K562 (cell line): ENCODE measurements around the gene ZDHHC6. TPM values are rescaled to one million over a fixed set of nuclear protein-coding genes. Genes with fewer than 3 reads are reported as not detected.

ENCODE experiments used
- ATAC-seq: fragments of 200-7000 bp; cut with Tn5 transposase; 3 replicates; pipeline ENCODE4 v1.9.1; 2020; ENCODE audit warnings: moderate library complexity
- BruUV-seq: library from RNA; stranded (reverse); fragments of 400-500 nt; replicated peaks from 2 replicates; lab custom pipeline; 2021; lab: Mats Ljungman, UMichigan
- CTCF ChIA-PET: fragments of 300-600 bp; formaldehyde crosslinking; extraction: SDS; loops from one replicate; lab custom pipeline; 2021; ENCODE audit warnings: low intra/inter-chr PET ratio; lab: Yijun Ruan, JAX
- POLR2A ChIA-PET: fragments of 300-600, 350-650 bp; sonication (Branson Sonifier 250); formaldehyde crosslinking; extraction: SDS; loops from one replicate; lab custom pipeline; 2021; ENCODE audit warnings: antibody characterized with exemption, inconsistent platforms; lab: Yijun Ruan, JAX
- DNase-seq, 4 experiments: peaks; one replicate each; pipeline versions ENCODE4 v3.0.0 to v3.0.0-alpha.2; 2011 to 2018; ENCODE audit warnings: low spot score in 3 of 4, mixed read lengths in 3 of 4; ENCODE audit errors: extremely low read depth in 1 of 4
- FAIRE-seq: peaks from 2 replicates; lab custom pipeline; 2011; peaks lifted over from hg19 to GRCh38; lab: Jason Lieb, UNC
- H2AFZ ChIP-seq: 2 replicates; pipeline ENCODE4 v1.6.0; 2011; ENCODE audit warnings: low read depth, low read length, control low read depth, inconsistent platforms
- H3K27ac ChIP-seq: fragments of 200-600 bp; 3 replicates; pipeline ENCODE4 v1.8.0; 2011; ENCODE audit warnings: low read depth, mild to moderate bottlenecking, control low read depth, inconsistent platforms, low read length, moderate library complexity, mixed read lengths; ENCODE audit errors: extremely low read depth
- H3K27me3 ChIP-seq, 2 experiments: fragments of 300-600 bp in 1 of 2; 2 replicates in 1 of 2; 3 replicates in 1 of 2; pipeline versions ENCODE4 v1.6.0 to v1.8.0; 2011; ENCODE audit warnings: inconsistent platforms in 2 of 2, low read length in 2 of 2, mild to moderate bottlenecking in 1 of 2, mixed read lengths in 1 of 2, moderate library complexity in 1 of 2; ENCODE audit not compliant: control insufficient read depth in 2 of 2, insufficient read depth in 2 of 2
- H3K36me3 ChIP-seq: fragments of 300-600 bp; 3 replicates; pipeline ENCODE4 v1.8.0; 2011; ENCODE audit warnings: mild to moderate bottlenecking, low read length, inconsistent platforms; ENCODE audit not compliant: control insufficient read depth, insufficient read depth
- H3K4me1 ChIP-seq, 2 experiments: fragments of 200-600 bp in 1 of 2; replicated peaks in 1 of 2; 2 replicates in 1 of 2; 3 replicates in 1 of 2; pipeline versions ENCODE4 v1.5.1 to v1.8.0; 2011; ENCODE audit warnings: inconsistent platforms in 2 of 2, low read length in 2 of 2, mild to moderate bottlenecking in 1 of 2, mixed read lengths in 1 of 2, moderate library complexity in 1 of 2; ENCODE audit not compliant: control insufficient read depth in 2 of 2, insufficient read depth in 2 of 2
- H3K4me2 ChIP-seq: 2 replicates; pipeline ENCODE4 v1.6.1; 2011; ENCODE audit warnings: low read length, control low read depth, inconsistent platforms, mixed read lengths; ENCODE audit not compliant: insufficient read depth
- H3K4me3 ChIP-seq: fragments of 200-600 bp; sonication (generic), shearing (Covaris generic); 2 replicates; pipeline ENCODE4 v1.5.1; 2016; ENCODE audit warnings: control low read depth, inconsistent platforms
- H3K79me2 ChIP-seq: fragments of 200-600 bp; 3 replicates; pipeline ENCODE4 v1.8.0; 2011; ENCODE audit warnings: low read length, inconsistent platforms; ENCODE audit not compliant: control insufficient read depth, insufficient read depth
- H3K9ac ChIP-seq, 2 experiments: 2 replicates each; pipeline versions ENCODE4 v1.6.0 to v1.6.1; 2011; ENCODE audit warnings: low read depth in 2 of 2, low read length in 2 of 2, control low read depth in 1 of 2, inconsistent platforms in 1 of 2, mild to moderate bottlenecking in 1 of 2, mixed read lengths in 1 of 2; ENCODE audit not compliant: insufficient read depth in 1 of 2
- H3K9me1 ChIP-seq: one replicate; pipeline ENCODE4 v1.6.0; 2011; ENCODE audit warnings: inconsistent platforms, mild to moderate bottlenecking, low read length, moderate library complexity; ENCODE audit not compliant: control insufficient read depth, insufficient read depth
- H3K9me3 ChIP-seq: replicated peaks from 2 replicates; pipeline ENCODE4 v1.5.1; 2011; ENCODE audit warnings: low read depth, low read length, inconsistent platforms; ENCODE audit not compliant: control insufficient read depth, insufficient read depth
- H4K20me1 ChIP-seq: replicated peaks from 2 replicates; pipeline ENCODE4 v1.6.1; 2011; ENCODE audit warnings: low read length, inconsistent platforms, mixed read lengths; ENCODE audit not compliant: control insufficient read depth, insufficient read depth
- ASH1L ChIP-seq: fragments of 450-650 bp; IDR thresholded peaks from 2 replicates; pipeline ENCODE4 v1.6.1; 2018; ENCODE audit warnings: borderline replicate concordance, mild to moderate bottlenecking, low read depth; ENCODE audit not compliant: partially characterized antibody
- BCOR ChIP-seq: fragments of 450-650 bp; IDR thresholded peaks from 2 replicates; pipeline ENCODE4 v1.6.1; 2016
- HIVEP1 ChIP-seq: fragments of 250-450 bp; sonication (Bioruptor Pico); IDR thresholded peaks from 2 replicates; pipeline ENCODE4 v1.4.0; 2020; ENCODE audit warnings: mild to moderate bottlenecking
- KLF13 ChIP-seq: fragments of 450-650 bp; IDR thresholded peaks from 2 replicates; pipeline ENCODE4 v1.6.1; 2016; ENCODE audit warnings: missing genetic modification characterization, low read depth, mild to moderate bottlenecking, missing compliant biosample characterization, moderate library complexity, borderline replicate concordance
- MYC ChIP-seq, 2 experiments: fragments of 250-450 bp in 1 of 2; sonication (Bioruptor Pico) in 1 of 2; IDR thresholded peaks; 2 replicates each; pipeline versions ENCODE4 v1.5.1 to v1.6.1; 2012 to 2021; ENCODE audit warnings: low read depth in 2 of 2, borderline replicate concordance in 1 of 2, improper control_type of control experiment in 1 of 2, low read length in 1 of 2, mild to moderate bottlenecking in 1 of 2, moderate library complexity in 1 of 2
- NR2C1 ChIP-seq, 2 experiments: fragments of 450-650 bp; IDR thresholded peaks; 2 replicates each; pipeline ENCODE4 v1.6.1; 2017; ENCODE audit warnings: mild to moderate bottlenecking in 2 of 2, antibody characterized with exemption in 1 of 2, inconsistent platforms in 1 of 2, missing compliant biosample characterization in 1 of 2, missing genetic modification characterization in 1 of 2
- PCBP1 ChIP-seq: fragments of 200-400 bp; formaldehyde crosslinking; IDR thresholded peaks from 2 replicates; pipeline ENCODE4 v1.6.1; 2018; ENCODE audit warnings: mild to moderate bottlenecking, low read depth, low read length; ENCODE audit not compliant: poor library complexity, severe bottlenecking
- RFX7 ChIP-seq: fragments of 250-450 bp; sonication (Bioruptor Pico); IDR thresholded peaks from 2 replicates; pipeline ENCODE4 v1.5.1; 2021; ENCODE audit warnings: mild to moderate bottlenecking
- RNF2 ChIP-seq: sonication (generic); IDR thresholded peaks from 2 replicates; pipeline ENCODE4 v1.6.1; 2016
- SMARCE1 ChIP-seq: fragments of 450-650 bp; IDR thresholded peaks from 2 replicates; pipeline ENCODE4 v1.7.1; 2016; ENCODE audit warnings: mild to moderate bottlenecking
- ZNF431 ChIP-seq: sonication (generic); formaldehyde crosslinking; IDR thresholded peaks from 2 replicates; pipeline ENCODE4 v1.8.0; 2022; ENCODE audit warnings: mild to moderate bottlenecking, missing genetic modification reagents
- ZNF780A ChIP-seq: fragments of 250-450 bp; sonication (Bioruptor Pico); IDR thresholded peaks from 2 replicates; pipeline ENCODE4 v1.5.0; 2021; ENCODE audit warnings: mild to moderate bottlenecking
- WGBS: fragments of 100-300 bp; shearing (Covaris generic); methylation state at CpG from one replicate; pipeline ENCODE4 v1.1.6; 2016; ENCODE audit warnings: low coverage, mixed read lengths; ENCODE audit not compliant: insufficient coverage; ENCODE audit errors: missing lambda C conversion rate; 5-methylcytosine and 5-hydroxymethylcytosine counted together
- in situ Hi-C: fragments of 300-500 bp; cut with MboI; formaldehyde crosslinking; loops from 4 replicates; pipeline ENCODE4 v1.15.0; 2018; ENCODE audit warnings: inconsistent platforms, mixed read lengths
- intact Hi-C: fragments of 100-400 bp; cut with micrococcal nuclease; formaldehyde crosslinking; loops from 2 replicates; pipeline ENCODE4 v1.14.2; 2022
- polyA plus RNA-seq, 8 experiments: library from polyadenylated mRNA; depleted of rRNA in 4 of 8; stranded (reverse) in 5 of 8; unstranded in 3 of 8; fragments of >200 nt; fragmentation: Nextera tagmentation in 2 of 8; fragmentation: Illumina TruSeq in 1 of 8; extraction: Ambion mirVana in 2 of 8; extraction: Trizol in 1 of 8; gene quantifications; 2 replicates each; pipeline versions ENCODE4 v1.2.1 to v1.2.3, GENCODE V29; 2011 to 2014; ENCODE audit warnings: inconsistent platforms in 1 of 8, missing spikeins in 1 of 8
- total RNA-seq, 7 experiments: library from RNA; depleted of rRNA in 6 of 7; stranded (reverse); fragments of >200 nt in 6 of 7; fragmentation: Illumina TruSeq in 2 of 7; extraction: Trizol in 2 of 7; gene quantifications; 2 replicates each; pipeline versions ENCODE4 v1.2.1 to v1.2.3, GENCODE V29; 2011 to 2021; ENCODE audit warnings: low replicate concordance in 1 of 7
- TF ChIP-seq, protein P1 (sequence below), 2 experiments: fragments of 450-650 bp in 1 of 2; IDR thresholded peaks; 2 replicates each; pipeline ENCODE4 v1.6.1; 2011 to 2017; ENCODE audit warnings: low read depth in 2 of 2, antibody characterized with exemption in 1 of 2, borderline replicate concordance in 1 of 2, low read length in 1 of 2, mild to moderate bottlenecking in 1 of 2, mixed read lengths in 1 of 2; ENCODE audit not compliant: control insufficient read depth in 1 of 2
- TF ChIP-seq, protein P2 (sequence below): fragments of 250-450 bp; sonication (Bioruptor Pico); IDR thresholded peaks from 2 replicates; pipeline ENCODE4 v1.8.0; 2021; ENCODE audit warnings: mild to moderate bottlenecking, moderate library complexity
- TF ChIP-seq, protein P3 (sequence below): fragments of 450-650 bp; IDR thresholded peaks from 2 replicates; pipeline ENCODE4 v1.6.1; 2016

The ZDHHC6 gene
- total and polyA plus RNA-seq, 9 of the 15 experiments (the other 6 are each of a cell fraction or from before 2014, with no cell fraction given), result 13.6 to 30.5 (median 21.5) TPM

DNA sequence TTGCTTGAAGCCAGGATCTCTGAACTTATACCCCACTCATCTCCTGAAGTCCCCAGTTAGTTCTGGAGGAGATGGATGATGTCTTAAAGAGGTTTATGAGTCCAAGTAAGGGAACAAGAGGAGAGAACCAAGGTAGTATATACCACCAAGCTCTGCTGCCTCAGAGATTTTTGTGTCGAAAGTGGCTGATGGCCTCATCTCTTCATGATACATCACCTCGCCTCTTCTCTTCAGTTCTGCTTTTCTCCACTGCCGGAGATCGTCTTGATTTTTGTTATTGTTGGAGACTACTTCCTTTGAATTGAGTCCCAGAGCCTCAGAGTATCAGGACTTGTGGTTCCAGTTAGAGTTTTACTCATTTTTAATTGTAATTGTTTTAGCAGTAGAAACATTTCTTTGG, 2.2 kb upstream of the ZDHHC6 start (continued):
- no peak for TF ChIP-seq PCBP1
- TF ChIP-seq, protein P1, sequence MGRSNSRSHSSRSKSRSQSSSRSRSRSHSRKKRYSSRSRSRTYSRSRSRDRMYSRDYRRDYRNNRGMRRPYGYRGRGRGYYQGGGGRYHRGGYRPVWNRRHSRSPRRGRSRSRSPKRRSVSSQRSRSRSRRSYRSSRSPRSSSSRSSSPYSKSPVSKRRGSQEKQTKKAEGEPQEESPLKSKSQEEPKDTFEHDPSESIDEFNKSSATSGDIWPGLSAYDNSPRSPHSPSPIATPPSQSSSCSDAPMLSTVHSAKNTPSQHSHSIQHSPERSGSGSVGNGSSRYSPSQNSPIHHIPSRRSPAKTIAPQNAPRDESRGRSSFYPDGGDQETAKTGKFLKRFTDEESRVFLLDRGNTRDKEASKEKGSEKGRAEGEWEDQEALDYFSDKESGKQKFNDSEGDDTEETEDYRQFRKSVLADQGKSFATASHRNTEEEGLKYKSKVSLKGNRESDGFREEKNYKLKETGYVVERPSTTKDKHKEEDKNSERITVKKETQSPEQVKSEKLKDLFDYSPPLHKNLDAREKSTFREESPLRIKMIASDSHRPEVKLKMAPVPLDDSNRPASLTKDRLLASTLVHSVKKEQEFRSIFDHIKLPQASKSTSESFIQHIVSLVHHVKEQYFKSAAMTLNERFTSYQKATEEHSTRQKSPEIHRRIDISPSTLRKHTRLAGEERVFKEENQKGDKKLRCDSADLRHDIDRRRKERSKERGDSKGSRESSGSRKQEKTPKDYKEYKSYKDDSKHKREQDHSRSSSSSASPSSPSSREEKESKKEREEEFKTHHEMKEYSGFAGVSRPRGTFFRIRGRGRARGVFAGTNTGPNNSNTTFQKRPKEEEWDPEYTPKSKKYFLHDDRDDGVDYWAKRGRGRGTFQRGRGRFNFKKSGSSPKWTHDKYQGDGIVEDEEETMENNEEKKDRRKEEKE (IDR thresholded peaks at IDR 0.05; ENCODE audit: borderline replicate concordance in 1 of 2, control insufficient read depth in 1 of 2, low read depth in 2 of 2, low read length in 1 of 2), result no peak
- TF ChIP-seq, protein P2, sequence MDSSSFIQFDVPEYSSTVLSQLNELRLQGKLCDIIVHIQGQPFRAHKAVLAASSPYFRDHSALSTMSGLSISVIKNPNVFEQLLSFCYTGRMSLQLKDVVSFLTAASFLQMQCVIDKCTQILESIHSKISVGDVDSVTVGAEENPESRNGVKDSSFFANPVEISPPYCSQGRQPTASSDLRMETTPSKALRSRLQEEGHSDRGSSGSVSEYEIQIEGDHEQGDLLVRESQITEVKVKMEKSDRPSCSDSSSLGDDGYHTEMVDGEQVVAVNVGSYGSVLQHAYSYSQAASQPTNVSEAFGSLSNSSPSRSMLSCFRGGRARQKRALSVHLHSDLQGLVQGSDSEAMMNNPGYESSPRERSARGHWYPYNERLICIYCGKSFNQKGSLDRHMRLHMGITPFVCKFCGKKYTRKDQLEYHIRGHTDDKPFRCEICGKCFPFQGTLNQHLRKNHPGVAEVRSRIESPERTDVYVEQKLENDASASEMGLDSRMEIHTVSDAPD, result no peak
- no peak for TF ChIP-seq BCOR
- TF ChIP-seq ZNF431, result no peak
- no peak for TF ChIP-seq HIVEP1 (CRISPR knock-in tag)

DNA sequence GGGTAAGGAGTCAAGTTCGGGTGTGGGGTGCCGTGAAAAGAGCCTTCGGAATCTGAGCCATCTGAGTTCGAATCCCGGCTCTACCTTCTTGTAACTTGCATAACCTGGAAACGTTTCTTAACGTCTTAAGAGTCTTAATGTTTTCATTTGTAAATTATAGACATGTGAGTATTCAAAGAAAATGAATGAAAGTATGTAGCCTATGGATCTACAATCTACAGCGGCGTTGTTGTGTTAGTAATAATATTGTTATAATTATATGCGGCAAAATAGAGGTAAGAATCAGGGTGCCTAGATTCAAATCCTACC, 860 bp upstream of the ZDHHC6 start:
- Histone ChIP-seq H2AFZ (peak overlapping the region; percentile 98), H3K9me1 (no peaks in the 10 kb centered on the region), H3K4me1 (peaks cover 0 to 5% of the 10 kb centered on the region in 2 experiments; a peak in 2 of 5 replicates), H3K4me2 (peak overlapping the region; percentile 96), H3K27ac (peak overlapping the region; percentile 97), H4K20me1 (no peaks in the 10 kb centered on the region), H3K36me3 (peaks cover 42% of the 10 kb centered on the region), H3K9ac (peak overlapping the region; percentile 94 to 100), H3K9me3 (no peaks in the 10 kb centered on the region), H3K4me3 (peak overlapping the region; percentile 73), H3K79me2 (peaks cover 42% of the 10 kb centered on the region), H3K27me3 (no peaks in the 10 kb centered on the region)
- intact Hi-C loops, result no loop called here
- ChIA-PET POLR2A (interaction anchor here (0.9 to 1.2 kb wide), 3 partner anchors 12 to 24 kb away, joined by 3 read pairs; no protein-coding TSS in a partner anchor), CTCF (interaction anchor here (0.7 kb wide), 1 partner anchor 104 kb away, joined by 3 read pairs; no protein-coding TSS in a partner anchor)
- no peak for DNase-seq
- no peak for FAIRE-seq
- TSS peak; percentile 46 for BruUV-seq
- ATAC-seq, result no peak
- in situ Hi-C loops, result loop anchor here (10.0 kb wide), 2 partner anchors 123 to 273 kb away; no protein-coding TSS in a partner anchor
- WGBS, result 0% methylated on average over 10 of the region's 10 CpGs
- no peak for TF ChIP-seq MYC (IDR thresholded peaks at IDR 0.05; ENCODE audit: low read depth, low read length)
- no peak for TF ChIP-seq MYC (CRISPR knock-in tag; IDR thresholded peaks at IDR 0.05; ENCODE audit: borderline replicate concordance, low read depth)
- no peak for TF ChIP-seq KLF13 (tag)
- no peak for TF ChIP-seq SMARCE1
- no peak for TF ChIP-seq RNF2
- TF ChIP-seq ASH1L, result no peak
- TF ChIP-seq, protein P3, sequence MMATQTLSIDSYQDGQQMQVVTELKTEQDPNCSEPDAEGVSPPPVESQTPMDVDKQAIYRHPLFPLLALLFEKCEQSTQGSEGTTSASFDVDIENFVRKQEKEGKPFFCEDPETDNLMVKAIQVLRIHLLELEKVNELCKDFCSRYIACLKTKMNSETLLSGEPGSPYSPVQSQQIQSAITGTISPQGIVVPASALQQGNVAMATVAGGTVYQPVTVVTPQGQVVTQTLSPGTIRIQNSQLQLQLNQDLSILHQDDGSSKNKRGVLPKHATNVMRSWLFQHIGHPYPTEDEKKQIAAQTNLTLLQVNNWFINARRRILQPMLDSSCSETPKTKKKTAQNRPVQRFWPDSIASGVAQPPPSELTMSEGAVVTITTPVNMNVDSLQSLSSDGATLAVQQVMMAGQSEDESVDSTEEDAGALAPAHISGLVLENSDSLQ, result no peak
- no peak for TF ChIP-seq NR2C1 (IDR thresholded peaks at IDR 0.05)
- no peak for TF ChIP-seq NR2C1 (tag; IDR thresholded peaks at IDR 0.05)
- TF ChIP-seq RFX7 (CRISPR knock-in tag), result no peak
- no peak for TF ChIP-seq ZNF780A (CRISPR knock-in tag)
